NB4 (cell line): Measurements from ENCODE around the gene SLCO3A1.

Experiments
- POLR2A ChIP-seq: IDR thresholded peaks from 2 replicates; pipeline ENCODE4 v1.6.1; 2011; ENCODE audit warnings: mild to moderate bottlenecking; ENCODE audit not compliant: insufficient read length; ENCODE audit errors: extremely low read depth
- TF ChIP-seq, protein P1 (sequence below): IDR thresholded peaks from one replicate; pipeline ENCODE4 v1.5.1; 2012; ENCODE audit warnings: low read depth, low read length

DNA sequence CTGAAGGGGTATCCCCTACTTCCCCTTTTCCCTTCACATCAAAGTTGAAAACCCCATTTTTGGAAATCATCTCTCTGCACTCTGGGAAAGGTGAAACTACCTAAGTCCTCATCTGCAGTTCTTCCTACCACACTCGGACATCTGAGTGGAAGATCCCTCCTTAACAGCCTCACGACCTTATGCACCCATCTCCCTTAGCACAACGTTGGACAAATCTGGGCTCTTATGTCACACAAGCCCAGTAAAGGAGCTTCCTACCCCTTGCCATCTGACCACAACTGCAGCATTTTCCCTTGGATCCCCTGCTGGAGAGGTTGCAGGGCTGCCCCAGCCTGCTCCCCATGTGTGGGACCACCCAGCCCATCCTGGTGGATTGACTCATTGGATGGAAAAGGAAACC, 288.1 kb downstream of the SLCO3A1 start:
- TF ChIP-seq, protein P1, sequence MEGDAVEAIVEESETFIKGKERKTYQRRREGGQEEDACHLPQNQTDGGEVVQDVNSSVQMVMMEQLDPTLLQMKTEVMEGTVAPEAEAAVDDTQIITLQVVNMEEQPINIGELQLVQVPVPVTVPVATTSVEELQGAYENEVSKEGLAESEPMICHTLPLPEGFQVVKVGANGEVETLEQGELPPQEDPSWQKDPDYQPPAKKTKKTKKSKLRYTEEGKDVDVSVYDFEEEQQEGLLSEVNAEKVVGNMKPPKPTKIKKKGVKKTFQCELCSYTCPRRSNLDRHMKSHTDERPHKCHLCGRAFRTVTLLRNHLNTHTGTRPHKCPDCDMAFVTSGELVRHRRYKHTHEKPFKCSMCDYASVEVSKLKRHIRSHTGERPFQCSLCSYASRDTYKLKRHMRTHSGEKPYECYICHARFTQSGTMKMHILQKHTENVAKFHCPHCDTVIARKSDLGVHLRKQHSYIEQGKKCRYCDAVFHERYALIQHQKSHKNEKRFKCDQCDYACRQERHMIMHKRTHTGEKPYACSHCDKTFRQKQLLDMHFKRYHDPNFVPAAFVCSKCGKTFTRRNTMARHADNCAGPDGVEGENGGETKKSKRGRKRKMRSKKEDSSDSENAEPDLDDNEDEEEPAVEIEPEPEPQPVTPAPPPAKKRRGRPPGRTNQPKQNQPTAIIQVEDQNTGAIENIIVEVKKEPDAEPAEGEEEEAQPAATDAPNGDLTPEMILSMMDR: no peak
- no peak for TF ChIP-seq POLR2A
